Loucy (cell line): ENCODE measurements around the gene SLC19A1.

Experiments
- EZH2phosphoT487 ChIP-seq: fragments of 200-600 bp; IDR thresholded peaks from 2 replicates; pipeline ENCODE4 v1.6.1; 2018; ENCODE audit warnings: antibody characterized with exemption, mild to moderate bottlenecking, moderate library complexity, borderline replicate concordance
- TF ChIP-seq, protein P1 (sequence below): fragments of 200-600 bp; sonication (generic); conservative IDR thresholded peaks from 2 replicates; pipeline ENCODE4 v1.5.1; 2014; ENCODE audit warnings: mild to moderate bottlenecking, antibody characterized with exemption, low read length

DNA sequence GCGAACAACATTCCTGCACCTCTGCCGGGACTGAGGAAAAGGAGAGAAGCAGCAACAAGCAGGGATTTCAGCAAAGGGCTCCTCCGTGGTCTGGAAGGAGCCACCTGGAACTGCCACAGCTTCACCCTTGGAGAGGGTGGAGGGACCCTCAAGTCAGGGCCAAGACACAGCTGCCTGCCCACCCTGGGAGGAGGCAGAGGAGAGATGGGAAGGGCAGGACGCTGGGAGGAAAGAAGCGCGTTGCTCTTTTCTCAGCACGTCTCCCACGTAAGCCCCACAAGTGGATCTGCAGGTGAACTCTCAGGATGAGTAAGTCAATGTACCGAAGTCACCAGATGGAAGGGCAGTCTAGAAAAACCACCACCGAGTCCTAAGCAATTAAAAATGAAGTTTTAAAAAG is 39.6 kb downstream of the SLC19A1 start:
- TF ChIP-seq, protein P1, sequence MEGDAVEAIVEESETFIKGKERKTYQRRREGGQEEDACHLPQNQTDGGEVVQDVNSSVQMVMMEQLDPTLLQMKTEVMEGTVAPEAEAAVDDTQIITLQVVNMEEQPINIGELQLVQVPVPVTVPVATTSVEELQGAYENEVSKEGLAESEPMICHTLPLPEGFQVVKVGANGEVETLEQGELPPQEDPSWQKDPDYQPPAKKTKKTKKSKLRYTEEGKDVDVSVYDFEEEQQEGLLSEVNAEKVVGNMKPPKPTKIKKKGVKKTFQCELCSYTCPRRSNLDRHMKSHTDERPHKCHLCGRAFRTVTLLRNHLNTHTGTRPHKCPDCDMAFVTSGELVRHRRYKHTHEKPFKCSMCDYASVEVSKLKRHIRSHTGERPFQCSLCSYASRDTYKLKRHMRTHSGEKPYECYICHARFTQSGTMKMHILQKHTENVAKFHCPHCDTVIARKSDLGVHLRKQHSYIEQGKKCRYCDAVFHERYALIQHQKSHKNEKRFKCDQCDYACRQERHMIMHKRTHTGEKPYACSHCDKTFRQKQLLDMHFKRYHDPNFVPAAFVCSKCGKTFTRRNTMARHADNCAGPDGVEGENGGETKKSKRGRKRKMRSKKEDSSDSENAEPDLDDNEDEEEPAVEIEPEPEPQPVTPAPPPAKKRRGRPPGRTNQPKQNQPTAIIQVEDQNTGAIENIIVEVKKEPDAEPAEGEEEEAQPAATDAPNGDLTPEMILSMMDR = no peak
- TF ChIP-seq EZH2phosphoT487 = no peak
